Brain microvascular endothelial cell (primary cell): ENCODE results near the gene NAA38.

ENCODE experiments used
- DNase-seq: peaks from one replicate; pipeline ENCODE4 v3.0.0-alpha.2; 2020
- H3K27ac ChIP-seq: fragments of 250-450 bp; sonication (Bioruptor Pico); 2 replicates; pipeline ENCODE4 v1.5.1; 2020; ENCODE audit warnings: mild to moderate bottlenecking, moderate library complexity
- H3K27me3 ChIP-seq: fragments of 250-450 bp; sonication (Bioruptor Pico); replicated peaks from 2 replicates; pipeline ENCODE4 v1.5.1; 2020; ENCODE audit warnings: mild to moderate bottlenecking
- H3K36me3 ChIP-seq: fragments of 250-450 bp; sonication (Bioruptor Pico); replicated peaks from 2 replicates; pipeline ENCODE4 v1.5.1; 2020; ENCODE audit warnings: mild to moderate bottlenecking
- H3K4me3 ChIP-seq: 2 replicates; pipeline ENCODE4 v1.5.1; 2011; ENCODE audit warnings: low read depth, mild to moderate bottlenecking, control low read depth, low read length, moderate library complexity
- in situ Hi-C: cut with HindIII; loops from 2 replicates; pipeline ENCODE4 v1.10.0; 2017; ENCODE audit warnings: low sequenced_read_pairs, low pct_ligation_motif_present
- TF ChIP-seq, protein P1 (sequence below): IDR thresholded peaks from 2 replicates; pipeline ENCODE4 v1.5.1; 2011; ENCODE audit warnings: low read depth, mild to moderate bottlenecking, moderate library complexity, low read length, control low read depth, inconsistent platforms; ENCODE audit errors: missing control alignments

Gene NAA38

DNA sequence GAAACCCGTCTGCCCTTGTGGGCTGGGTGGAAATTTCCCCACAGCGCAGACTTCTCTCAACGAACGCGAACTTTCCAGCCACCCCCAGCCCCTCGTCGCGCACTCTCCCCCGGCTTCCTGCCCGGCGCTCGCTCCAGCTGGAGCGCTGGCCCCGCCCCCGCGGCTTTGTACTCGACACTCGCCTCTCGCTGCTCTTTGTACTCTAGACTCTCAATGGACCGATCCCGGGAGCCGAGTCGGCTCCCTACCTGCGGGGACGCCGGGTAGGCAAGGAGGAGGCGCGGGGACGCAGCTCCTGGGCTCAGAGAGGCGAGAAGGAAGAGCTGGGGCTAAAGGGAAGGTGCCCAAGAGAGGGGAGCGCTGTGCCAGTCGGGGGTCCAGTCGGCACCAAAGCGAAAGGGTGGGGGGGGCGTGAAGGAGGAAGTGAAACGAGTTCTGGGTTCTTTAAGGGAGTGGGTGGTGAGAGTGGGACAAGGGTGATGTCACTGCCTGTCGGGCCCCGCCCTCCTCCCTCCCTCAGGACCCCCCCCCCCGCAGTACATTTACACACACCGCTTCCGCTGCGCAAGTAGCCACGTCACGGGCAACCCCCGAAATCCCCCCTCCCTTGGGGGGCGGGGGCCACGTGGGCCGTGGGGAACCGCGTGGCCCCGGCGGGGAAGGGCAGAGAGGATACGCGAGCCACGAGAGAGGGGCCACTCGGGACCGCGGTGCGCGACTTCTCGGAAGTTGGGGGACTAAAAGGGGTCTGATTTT is 13.6 kb downstream of the NAA38 start:
- in situ Hi-C loops: no loop called here
- peaks cover 11% of the 10 kb centered on the region for H3K36me3 ChIP-seq
- H3K27me3 ChIP-seq: no peaks in the 10 kb centered on the region
- H3K27ac ChIP-seq: peak overlapping the region; percentile 99
- peak; percentile 87 for DNase-seq
- H3K4me3 ChIP-seq: peak overlapping the region; percentile 78
- TF ChIP-seq, protein P1, sequence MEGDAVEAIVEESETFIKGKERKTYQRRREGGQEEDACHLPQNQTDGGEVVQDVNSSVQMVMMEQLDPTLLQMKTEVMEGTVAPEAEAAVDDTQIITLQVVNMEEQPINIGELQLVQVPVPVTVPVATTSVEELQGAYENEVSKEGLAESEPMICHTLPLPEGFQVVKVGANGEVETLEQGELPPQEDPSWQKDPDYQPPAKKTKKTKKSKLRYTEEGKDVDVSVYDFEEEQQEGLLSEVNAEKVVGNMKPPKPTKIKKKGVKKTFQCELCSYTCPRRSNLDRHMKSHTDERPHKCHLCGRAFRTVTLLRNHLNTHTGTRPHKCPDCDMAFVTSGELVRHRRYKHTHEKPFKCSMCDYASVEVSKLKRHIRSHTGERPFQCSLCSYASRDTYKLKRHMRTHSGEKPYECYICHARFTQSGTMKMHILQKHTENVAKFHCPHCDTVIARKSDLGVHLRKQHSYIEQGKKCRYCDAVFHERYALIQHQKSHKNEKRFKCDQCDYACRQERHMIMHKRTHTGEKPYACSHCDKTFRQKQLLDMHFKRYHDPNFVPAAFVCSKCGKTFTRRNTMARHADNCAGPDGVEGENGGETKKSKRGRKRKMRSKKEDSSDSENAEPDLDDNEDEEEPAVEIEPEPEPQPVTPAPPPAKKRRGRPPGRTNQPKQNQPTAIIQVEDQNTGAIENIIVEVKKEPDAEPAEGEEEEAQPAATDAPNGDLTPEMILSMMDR: no peak

DNA sequence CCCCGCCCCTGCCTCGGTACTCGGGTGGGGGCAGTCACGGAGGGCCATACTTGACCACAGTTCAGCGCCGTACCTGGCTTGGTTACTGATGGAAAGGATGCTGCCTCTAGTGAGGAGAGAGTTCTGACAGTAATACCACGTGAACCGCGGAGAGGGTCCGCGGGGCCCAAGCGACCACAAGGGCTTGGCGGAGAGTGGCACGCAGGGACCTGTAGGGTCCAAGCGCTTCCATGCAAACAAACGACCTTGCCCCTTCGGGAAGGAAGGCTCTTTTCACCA is 14.2 kb downstream of the NAA38 start:
- no peak for DNase-seq
- in situ Hi-C loops: no loop called here
- Histone ChIP-seq H3K36me3 (peaks cover 10% of the 10 kb centered on the region), H3K4me3 (peak overlapping the region; percentile 78), H3K27me3 (no peaks in the 10 kb centered on the region), H3K27ac (peak overlapping the region; percentile 99)
- TF ChIP-seq, protein P1: peak; percentile 0

DNA sequence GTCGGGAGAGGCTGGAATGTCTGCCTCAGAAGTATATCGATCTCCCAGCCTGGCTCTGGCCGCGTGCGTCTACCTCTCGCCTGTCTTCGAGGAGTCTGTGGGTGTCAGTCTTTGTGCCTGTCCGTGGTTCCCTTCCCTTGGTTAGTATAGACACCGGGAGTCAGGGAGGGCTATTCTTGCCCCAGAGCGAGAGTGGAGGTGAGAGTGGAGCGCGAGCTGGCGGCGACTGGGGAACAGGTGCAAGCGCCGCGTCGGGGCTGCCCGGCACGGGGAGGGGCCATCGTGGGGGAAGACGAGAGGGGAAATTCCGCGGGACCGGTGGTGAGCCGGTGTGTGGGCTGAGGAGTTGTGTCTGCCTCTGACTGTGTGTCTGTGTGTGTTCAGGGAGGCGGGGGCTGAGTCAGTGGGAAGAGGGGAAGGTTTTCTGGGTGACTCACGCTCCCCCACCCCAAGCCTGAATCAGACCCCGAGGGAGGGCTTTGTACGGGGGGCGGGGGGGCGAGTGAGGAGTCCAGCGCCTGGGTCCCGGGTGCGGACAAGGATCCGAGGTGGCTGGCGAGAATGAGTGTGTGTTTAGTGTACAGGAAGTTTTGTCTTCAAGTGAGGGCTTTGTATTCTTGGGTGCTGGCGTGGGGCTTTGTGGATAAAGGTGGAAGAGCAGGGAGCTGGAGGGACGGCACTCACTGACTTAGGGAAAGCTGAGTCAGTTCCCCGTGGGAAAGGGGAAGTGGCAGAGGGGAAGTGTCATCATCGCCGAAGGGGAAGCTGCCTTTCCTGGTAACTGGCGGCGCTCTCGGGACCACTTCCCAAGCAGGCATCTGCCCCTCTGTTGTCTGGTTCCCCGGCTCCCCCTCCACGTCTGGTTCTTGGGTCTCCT is 14.7 kb downstream of the NAA38 start:
- TF ChIP-seq, protein P1: peak; percentile 2

DNA sequence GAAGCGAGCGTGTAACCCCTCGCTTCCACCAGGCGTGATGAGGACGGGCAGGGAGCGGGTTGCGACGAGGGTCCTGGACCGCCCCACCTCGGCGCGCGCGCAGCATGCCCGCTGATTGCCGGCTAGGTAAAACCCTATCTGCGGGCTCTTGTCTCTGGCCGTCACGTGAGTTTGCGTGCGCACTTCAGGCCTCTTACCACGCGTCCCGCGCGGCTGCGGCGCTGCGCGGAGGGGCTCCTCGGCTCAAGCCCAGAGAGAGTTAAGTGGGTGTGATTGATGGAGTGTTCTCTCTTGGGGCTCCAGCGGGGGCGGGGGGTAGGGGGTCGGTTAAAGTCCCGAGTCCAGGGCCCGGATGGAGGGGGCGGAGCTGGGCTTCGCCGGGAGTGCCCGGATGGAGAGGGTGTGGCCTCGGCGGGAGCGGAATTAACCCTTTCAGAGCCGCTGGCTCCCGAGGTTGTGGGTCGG is 15.4 kb downstream of the NAA38 start:
- peak overlapping the region; percentile 78 for H3K4me3 ChIP-seq
- in situ Hi-C loops: no loop called here
- peak; percentile 87 for DNase-seq

More for the DNA sequence above, 14.7 kb downstream of the NAA38 start:
- in situ Hi-C loops: no loop called here
- Histone ChIP-seq H3K27ac (peak overlapping the region; percentile 99), H3K27me3 (no peaks in the 10 kb centered on the region), H3K36me3 (peaks cover 6% of the 10 kb centered on the region), H3K4me3 (peak overlapping the region; percentile 78)
- peak; percentile 96 for DNase-seq

DNA sequence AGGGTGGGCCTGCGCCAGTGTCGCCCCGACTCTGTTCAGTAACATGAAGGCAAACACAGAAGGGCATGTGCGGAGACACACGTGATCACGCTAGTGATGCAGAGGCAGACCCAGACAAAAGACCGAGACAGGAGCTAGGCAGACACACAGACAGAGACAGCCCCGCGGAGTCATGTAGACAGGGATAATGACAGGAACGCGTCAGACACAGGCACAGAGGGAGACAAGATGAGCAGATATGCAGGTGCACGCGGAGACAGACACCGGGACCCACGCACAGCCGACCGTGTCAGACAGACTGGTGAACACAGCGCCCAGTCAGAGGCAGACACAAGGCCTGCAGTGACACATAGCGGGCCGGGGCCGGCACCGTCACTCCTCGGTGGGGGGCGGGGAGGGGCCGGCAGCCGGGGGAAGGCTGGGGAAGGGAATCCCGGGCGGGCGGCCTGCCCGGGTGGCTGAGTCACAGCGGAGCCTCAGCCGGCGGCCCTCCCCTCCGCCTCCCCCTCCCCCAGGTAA is 15.9 kb downstream of the NAA38 start:
- peak overlapping the region; percentile 78 for H3K4me3 ChIP-seq
- peak overlapping the region; percentile 99 for H3K27ac ChIP-seq
- peaks cover 3% of the 10 kb centered on the region for H3K36me3 ChIP-seq
- in situ Hi-C loops: no loop called here
- TF ChIP-seq, protein P1: no peak
- no peaks in the 10 kb centered on the region for H3K27me3 ChIP-seq
- DNase-seq: peak; percentile 94

More for the DNA sequence above, 15.4 kb downstream of the NAA38 start:
- H3K27ac ChIP-seq: peak overlapping the region; percentile 99
- H3K36me3 ChIP-seq: peaks cover 3% of the 10 kb centered on the region
- TF ChIP-seq, protein P1: no peak
- H3K27me3 ChIP-seq: no peaks in the 10 kb centered on the region
